AG09319 (cell line): ENCODE results near the gene WFDC10A.

Source experiments
- DNase-seq: peaks from one replicate; pipeline ENCODE4 v3.0.0-alpha.2; 2010; ENCODE audit warnings: low read depth; ENCODE audit errors: extremely low read depth
- CTCF ChIP-seq: IDR thresholded peaks from 2 replicates; pipeline ENCODE4 v1.5.1; 2011; ENCODE audit warnings: low read depth, mild to moderate bottlenecking, inconsistent platforms, low read length, moderate library complexity

WFDC10A gene

GRCh38 chr20:45593498-45593897, 36.0 kb upstream of the WFDC10A start:
- no peak for TF ChIP-seq CTCF

GRCh38 chr20:45595235-45595634, 34.3 kb upstream of the WFDC10A start:
- no peak for TF ChIP-seq CTCF

More at GRCh38 chr20:45593498-45593897, 36.0 kb upstream of the WFDC10A start:
- DNase-seq = no peak

GRCh38 chr20:45607810-45608209, 21.7 kb upstream of the WFDC10A start:
- DNase-seq = no peak
- TF ChIP-seq CTCF = no peak

More at GRCh38 chr20:45595235-45595634, 34.3 kb upstream of the WFDC10A start:
- DNase-seq = no peak

- DNase-seq = peak; percentile 29
- no peak for TF ChIP-seq CTCF
These were observed 18.5 kb upstream of the WFDC10A start for GRCh38 chr20:45611054-45611453.

- DNase-seq = no peak
- TF ChIP-seq CTCF = no peak
These were observed 17.2 kb upstream of the WFDC10A start for GRCh38 chr20:45612314-45612713.

GRCh38 chr20:45617591-45617990, 11.9 kb upstream of the WFDC10A start:
- TF ChIP-seq CTCF = no peak

GRCh38 chr20:45621593-45621992, 7.9 kb upstream of the WFDC10A start:
- DNase-seq = no peak
- TF ChIP-seq CTCF = no peak

More at GRCh38 chr20:45617591-45617990, 11.9 kb upstream of the WFDC10A start:
- DNase-seq = no peak
